GM12878 (cell line): ENCODE measurements around the gene KRT79.

Experiments used
- ATF7 ChIP-seq: fragments of 450-650 bp; IDR thresholded peaks from 2 replicates; pipeline ENCODE4 v1.6.1; 2016; ENCODE audit warnings: low read depth, mild to moderate bottlenecking
- BHLHE40 ChIP-seq, 2 experiments: fragments of 450-650 bp in 1 of 2; IDR thresholded peaks; 2 replicates each; pipeline ENCODE4 v1.6.1; 2011 to 2017; ENCODE audit warnings: low read depth in 2 of 2, borderline replicate concordance in 1 of 2, improper control_type of control experiment in 1 of 2, low read length in 1 of 2, mild to moderate bottlenecking in 1 of 2
- CHD1 ChIP-seq: IDR thresholded peaks from 2 replicates; pipeline ENCODE4 v1.6.1; 2012; ENCODE audit warnings: low read depth, low read length, improper control_type of control experiment
- CHD2 ChIP-seq: IDR thresholded peaks from 2 replicates; pipeline ENCODE4 v1.6.1; 2011; ENCODE audit warnings: low read depth, low read length, improper control_type of control experiment, borderline replicate concordance
- EGR1 ChIP-seq, 2 experiments: IDR thresholded peaks; 1 replicate in 1 of 2; 2 replicates in 1 of 2; pipeline ENCODE4 v1.6.1; 2011 to 2012; ENCODE audit warnings: low read depth in 2 of 2, low read length in 2 of 2, borderline replicate concordance in 1 of 2, mild to moderate bottlenecking in 1 of 2, moderate library complexity in 1 of 2
- EZH2 ChIP-seq: IDR thresholded peaks from 2 replicates; pipeline ENCODE4 v1.6.1; 2012; ENCODE audit warnings: low read depth, mild to moderate bottlenecking, control low read depth, inconsistent platforms, low read length, borderline replicate concordance; ENCODE audit not compliant: control insufficient read depth
- MXI1 ChIP-seq: fragments of 150-350 bp; IDR thresholded peaks from 2 replicates; pipeline ENCODE4 v1.6.1; 2011; ENCODE audit warnings: low read depth, mild to moderate bottlenecking, inconsistent platforms, low read length, improper control_type of control experiment
- POLR2AphosphoS5 ChIP-seq: IDR thresholded peaks from 2 replicates; pipeline ENCODE4 v1.6.1; 2011; ENCODE audit warnings: mild to moderate bottlenecking, low read length, inconsistent platforms
- RFX5 ChIP-seq: IDR thresholded peaks from 2 replicates; pipeline ENCODE4 v1.6.1; 2011; ENCODE audit warnings: low read depth, low read length, improper control_type of control experiment
- TCF7 ChIP-seq: IDR thresholded peaks from 2 replicates; pipeline ENCODE4 v1.6.1; 2014; ENCODE audit warnings: antibody characterized with exemption, borderline replicate concordance
- TF ChIP-seq, protein P1 (sequence below), 3 experiments: IDR thresholded peaks in 2 of 3; conservative IDR thresholded peaks in 1 of 3; 2 replicates each; pipeline ENCODE4 v1.5.1; 2011; ENCODE audit warnings: low read depth in 3 of 3, low read length in 3 of 3, mild to moderate bottlenecking in 3 of 3, control low read depth in 2 of 3, moderate library complexity in 2 of 3, inconsistent platforms in 1 of 3, mixed read lengths in 1 of 3; ENCODE audit not compliant: control insufficient read depth in 2 of 3, insufficient read depth in 1 of 3; ENCODE audit errors: extremely low read depth in 1 of 3

GRCh38 chr12:52797529-52797894 is 36.6 kb downstream of the KRT79 start:
- TF ChIP-seq CHD1 (no peak), CHD2 (no peak), EGR1 (IDR thresholded peaks at IDR 0.05; ENCODE audit: borderline replicate concordance in 1 of 2, low read depth in 2 of 2, low read length in 2 of 2) (no peak), RFX5 (no peak), TCF7 (no peak), EZH2 (no peak), MXI1 (no peak), POLR2AphosphoS5 (no peak), ATF7 (no peak), BHLHE40 (IDR thresholded peaks at IDR 0.05; ENCODE audit: borderline replicate concordance in 1 of 2, low read depth in 2 of 2, low read length in 1 of 2) (no peak)
- TF ChIP-seq, protein P1, sequence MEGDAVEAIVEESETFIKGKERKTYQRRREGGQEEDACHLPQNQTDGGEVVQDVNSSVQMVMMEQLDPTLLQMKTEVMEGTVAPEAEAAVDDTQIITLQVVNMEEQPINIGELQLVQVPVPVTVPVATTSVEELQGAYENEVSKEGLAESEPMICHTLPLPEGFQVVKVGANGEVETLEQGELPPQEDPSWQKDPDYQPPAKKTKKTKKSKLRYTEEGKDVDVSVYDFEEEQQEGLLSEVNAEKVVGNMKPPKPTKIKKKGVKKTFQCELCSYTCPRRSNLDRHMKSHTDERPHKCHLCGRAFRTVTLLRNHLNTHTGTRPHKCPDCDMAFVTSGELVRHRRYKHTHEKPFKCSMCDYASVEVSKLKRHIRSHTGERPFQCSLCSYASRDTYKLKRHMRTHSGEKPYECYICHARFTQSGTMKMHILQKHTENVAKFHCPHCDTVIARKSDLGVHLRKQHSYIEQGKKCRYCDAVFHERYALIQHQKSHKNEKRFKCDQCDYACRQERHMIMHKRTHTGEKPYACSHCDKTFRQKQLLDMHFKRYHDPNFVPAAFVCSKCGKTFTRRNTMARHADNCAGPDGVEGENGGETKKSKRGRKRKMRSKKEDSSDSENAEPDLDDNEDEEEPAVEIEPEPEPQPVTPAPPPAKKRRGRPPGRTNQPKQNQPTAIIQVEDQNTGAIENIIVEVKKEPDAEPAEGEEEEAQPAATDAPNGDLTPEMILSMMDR (IDR thresholded peaks at IDR 0.05 in 2 of 3, conservative IDR thresholded peaks at IDR 0.05 in 1 of 3; ENCODE audit: control insufficient read depth in 2 of 3, extremely low read depth in 1 of 3, insufficient read depth in 1 of 3, low read depth in 3 of 3, low read length in 3 of 3) = no peak
